Activated CD8-positive, alpha-beta T cell treated with anti-CD3 and anti-CD28 coated beads, Interleukin-2, amount 10 ng/mL, durations not matched to agents 7 days and 5 days (primary cell): Measurements from ENCODE around the gene REL. TPM values are rescaled to one million over a fixed set of nuclear protein-coding genes. Genes with fewer than 3 reads are reported as not detected.
"Not testable (repeated sequence)": the region's sequence is repeated elsewhere in the genome, so short reads cannot be mapped to it uniquely, and the experiment has no call there.

ENCODE experiments used
- ATAC-seq: fragments of 150-1000 bp; cut with Tn5 transposase; one replicate; pipeline ENCODE4 v1.10.0; 2021; ENCODE audit warnings: moderate library complexity
- CTCF ChIA-PET: fragments of 350-600 bp; sonication (Branson Sonifier 250); formaldehyde crosslinking; loops from one replicate; lab custom pipeline; 2021; ENCODE audit warnings: antibody characterized with exemption; lab: Charles Lee
- POLR2A ChIA-PET: fragments of 350-600 bp; sonication (Branson Sonifier 250); formaldehyde crosslinking; loops from one replicate; lab custom pipeline; 2021; ENCODE audit warnings: antibody characterized with exemption; lab: Charles Lee
- DNase-seq: peaks from one replicate; pipeline ENCODE4 v3.0.0-alpha.2; 2020
- H3K27ac Mint-ChIP-seq: one replicate; pipeline ENCODE4 v1.8.0; 2021; ENCODE audit warnings: mild to moderate bottlenecking, mixed read lengths
- H3K27me3 Mint-ChIP-seq: one replicate; pipeline ENCODE4 v1.8.0; 2021; ENCODE audit warnings: low read depth, mixed read lengths
- H3K36me3 Mint-ChIP-seq: one replicate; pipeline ENCODE4 v1.8.0; 2021; ENCODE audit warnings: low read depth, mixed read lengths
- H3K4me1 Mint-ChIP-seq: one replicate; pipeline ENCODE4 v1.8.0; 2021; ENCODE audit warnings: low read depth, mixed read lengths
- H3K4me3 Mint-ChIP-seq: one replicate; pipeline ENCODE4 v1.8.0; 2021; ENCODE audit warnings: mild to moderate bottlenecking, mixed read lengths
- H3K9me3 Mint-ChIP-seq: one replicate; pipeline ENCODE4 v1.8.0; 2022; ENCODE audit warnings: mixed read lengths; ENCODE audit not compliant: insufficient read depth
- total RNA-seq, 2 experiments: library from RNA; stranded (reverse); gene quantifications; one replicate each; pipeline ENCODE4 v1.2.3, GENCODE V29; 2021

REL gene
- total RNA-seq, 2 experiments from 2014 or later, result 20.1 to 21.6 TPM

GRCh38 chr2:60926741-60927552, 45.6 kb downstream of the REL start:
- Mint-ChIP-seq H3K4me3 (no peak overlapping the region), H3K27me3 (no peaks in the 10 kb centered on the region), H3K4me1 (peaks cover 13% of the 10 kb centered on the region), H3K36me3 (peaks cover 43% of the 10 kb centered on the region), H3K27ac (peak overlapping the region; percentile 17), H3K9me3 (no peaks in the 10 kb centered on the region)
- ChIA-PET POLR2A (no interaction called here), CTCF (interaction anchor here (1.3 to 1.6 kb wide), 2 partner anchors 32 to 71 kb away, joined by 3 to 4 read pairs; no protein-coding TSS in a partner anchor)
- ATAC-seq (peak; percentile 27), DNase-seq (no peak)

- H3K27me3 Mint-ChIP-seq, DNase-seq, H3K4me1 Mint-ChIP-seq, H3K4me3 Mint-ChIP-seq, CTCF ChIA-PET, ATAC-seq, H3K27ac Mint-ChIP-seq, H3K9me3 Mint-ChIP-seq, POLR2A ChIA-PET: not testable (repeated sequence)
- peaks cover 44% of the 10 kb centered on the region for H3K36me3 Mint-ChIP-seq
These were observed 50.7 kb downstream of the REL start for GRCh38 chr2:60932061-60932460.

GRCh38 chr2:60932954-60933353, 51.6 kb downstream of the REL start:
- Mint-ChIP-seq H3K27me3 (no peaks in the 10 kb centered on the region), H3K4me3 (no peak overlapping the region), H3K9me3 (no peaks in the 10 kb centered on the region), H3K36me3 (peaks cover 41% of the 10 kb centered on the region), H3K4me1 (peaks cover 11% of the 10 kb centered on the region), H3K27ac (no peak overlapping the region)
- ChIA-PET POLR2A (no interaction called here), CTCF (no interaction called here)
- DNase-seq (no peak), ATAC-seq (no peak)

GRCh38 chr2:60934165-60934722, 52.9 kb downstream of the REL start:
- CTCF ChIA-PET, result no interaction called here
- Mint-ChIP-seq H3K9me3 (no peaks in the 10 kb centered on the region), H3K27ac (no peak overlapping the region), H3K4me1 (peaks cover 20% of the 10 kb centered on the region), H3K4me3 (no peak overlapping the region), H3K36me3 (peaks cover 52% of the 10 kb centered on the region), H3K27me3 (no peaks in the 10 kb centered on the region)
- no peak for ATAC-seq
- POLR2A ChIA-PET, result no interaction called here
- no peak for DNase-seq

- Mint-ChIP-seq H3K27ac (peak overlapping the region; percentile 33), H3K9me3 (no peaks in the 10 kb centered on the region), H3K4me3 (no peak overlapping the region), H3K4me1 (peaks cover 25% of the 10 kb centered on the region), H3K27me3 (no peaks in the 10 kb centered on the region), H3K36me3 (peaks cover 55% of the 10 kb centered on the region)
- no peak for ATAC-seq
- DNase-seq, result no peak
- ChIA-PET CTCF (interaction anchor here (0.9 kb wide), 1 partner anchor 54 kb away, joined by 3 read pairs; no protein-coding TSS in a partner anchor), POLR2A (no interaction called here)
These were observed 55.4 kb downstream of the REL start for GRCh38 chr2:60936757-60937156.

- H3K36me3 Mint-ChIP-seq, result peaks cover 50% of the 10 kb centered on the region
- DNase-seq (no peak), ATAC-seq (no peak)
- H3K27me3 Mint-ChIP-seq, result no peaks in the 10 kb centered on the region
- ChIA-PET CTCF (interaction anchor here (0.8 kb wide), 1 partner anchor 18 kb away, joined by 3 read pairs; no protein-coding TSS in a partner anchor), POLR2A (no interaction called here)
- peaks cover 25% of the 10 kb centered on the region for H3K4me1 Mint-ChIP-seq
- no peak overlapping the region for H3K4me3 Mint-ChIP-seq
- H3K27ac Mint-ChIP-seq, result no peak overlapping the region
- no peaks in the 10 kb centered on the region for H3K9me3 Mint-ChIP-seq
These were observed 56.9 kb downstream of the REL start for GRCh38 chr2:60938301-60938700.

GRCh38 chr2:60939622-60940021, 58.2 kb downstream of the REL start:
- POLR2A ChIA-PET, result no interaction called here
- CTCF ChIA-PET, result no interaction called here
- Mint-ChIP-seq H3K27me3 (no peaks in the 10 kb centered on the region), H3K36me3 (peaks cover 52% of the 10 kb centered on the region), H3K27ac (no peak overlapping the region), H3K4me1 (peaks cover 25% of the 10 kb centered on the region), H3K9me3 (no peaks in the 10 kb centered on the region), H3K4me3 (no peak overlapping the region)
- DNase-seq (no peak), ATAC-seq (no peak)

GRCh38 chr2:60945341-60945740, 64.0 kb downstream of the REL start:
- Mint-ChIP-seq H3K36me3 (peaks cover 35% of the 10 kb centered on the region), H3K4me3 (no peak overlapping the region), H3K9me3 (no peaks in the 10 kb centered on the region), H3K27ac (no peak overlapping the region), H3K27me3 (no peaks in the 10 kb centered on the region), H3K4me1 (peaks cover 19% of the 10 kb centered on the region)
- ChIA-PET POLR2A (interaction anchor here (0.7 kb wide), 1 partner anchor 460 kb away, joined by 3 read pairs; no protein-coding TSS in a partner anchor), CTCF (interaction anchor here (1.1 to 1.2 kb wide), 2 partner anchors 20 to 54 kb away, joined by 4 read pairs; no protein-coding TSS in a partner anchor)
- DNase-seq (no peak), ATAC-seq (no peak)

- no peak for DNase-seq
- H3K27me3 Mint-ChIP-seq, result no peaks in the 10 kb centered on the region
- peaks cover 19% of the 10 kb centered on the region for H3K4me1 Mint-ChIP-seq
- no peak overlapping the region for H3K27ac Mint-ChIP-seq
- H3K36me3 Mint-ChIP-seq, result peaks cover 40% of the 10 kb centered on the region
- CTCF ChIA-PET, result no interaction called here
- ATAC-seq, result no peak
- H3K4me3 Mint-ChIP-seq, result no peak overlapping the region
- POLR2A ChIA-PET, result no interaction called here
- H3K9me3 Mint-ChIP-seq, result no peaks in the 10 kb centered on the region
These were observed 65.7 kb downstream of the REL start for GRCh38 chr2:60947056-60947455.

GRCh38 chr2:60948161-60948560, 66.8 kb downstream of the REL start:
- Mint-ChIP-seq H3K9me3 (no peaks in the 10 kb centered on the region), H3K27me3 (no peaks in the 10 kb centered on the region), H3K4me1 (peaks cover 19% of the 10 kb centered on the region), H3K27ac (no peak overlapping the region), H3K4me3 (no peak overlapping the region), H3K36me3 (peaks cover 42% of the 10 kb centered on the region)
- CTCF ChIA-PET, result no interaction called here
- DNase-seq, result no peak
- POLR2A ChIA-PET, result no interaction called here
- ATAC-seq, result no peak

- peak; percentile 51 for ATAC-seq
- Mint-ChIP-seq H3K27ac (peak overlapping the region; percentile 9), H3K4me1 (peaks cover 21% of the 10 kb centered on the region), H3K4me3 (no peak overlapping the region), H3K9me3 (no peaks in the 10 kb centered on the region), H3K36me3 (peaks cover 43% of the 10 kb centered on the region), H3K27me3 (no peaks in the 10 kb centered on the region)
- DNase-seq, result no peak
- POLR2A ChIA-PET, result interaction anchor here (0.6 kb wide), 1 partner anchor 654 kb away, joined by 4 read pairs; no protein-coding TSS in a partner anchor
- CTCF ChIA-PET, result no interaction called here
These were observed 67.7 kb downstream of the REL start for GRCh38 chr2:60948926-60949579.
